Upper lobe of left lung (tissue), 4 donors: ENCODE measurements around the gene OR6B1.

Experiments used
- POLR2AphosphoS5 ChIP-seq, 2 donors: sonication (generic); formaldehyde crosslinking; IDR thresholded peaks; one replicate each; pipeline ENCODE4 v1.5.1; 2017; ENCODE audit warnings: antibody characterized with exemption in 2 of 2
- TF ChIP-seq, protein P1 (sequence below), 6 experiments: fragments of 450-650 bp in 4 of 6; fragments of 200-600 bp in 2 of 6; sonication (generic) in 2 of 6; IDR thresholded peaks; one replicate each; pipeline ENCODE4 v1.5.1; 2016 to 2019; ENCODE audit warnings: antibody characterized with exemption in 6 of 6

DNA sequence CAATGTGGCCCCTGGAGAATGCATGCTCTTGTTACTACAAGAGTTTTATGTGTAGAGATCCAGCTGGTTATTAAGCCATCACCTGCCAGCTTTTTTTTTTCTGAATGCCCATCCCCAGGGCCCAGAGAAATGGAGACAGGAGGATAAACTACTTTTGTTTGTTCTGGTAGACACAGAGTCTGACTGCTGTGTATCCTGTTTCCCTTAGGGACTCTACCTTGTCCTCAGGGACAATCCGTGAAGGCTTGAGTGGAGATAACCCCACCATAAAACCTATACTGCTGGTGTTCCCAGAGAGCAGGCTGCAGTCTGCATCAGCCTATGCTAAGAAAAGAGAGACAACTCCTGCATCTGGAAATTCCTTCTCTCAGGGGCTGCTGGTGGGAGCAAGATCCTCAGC, 48.5 kb downstream of the OR6B1 start, which contains the start of gene OR2A5:
- TF ChIP-seq, protein P1, sequence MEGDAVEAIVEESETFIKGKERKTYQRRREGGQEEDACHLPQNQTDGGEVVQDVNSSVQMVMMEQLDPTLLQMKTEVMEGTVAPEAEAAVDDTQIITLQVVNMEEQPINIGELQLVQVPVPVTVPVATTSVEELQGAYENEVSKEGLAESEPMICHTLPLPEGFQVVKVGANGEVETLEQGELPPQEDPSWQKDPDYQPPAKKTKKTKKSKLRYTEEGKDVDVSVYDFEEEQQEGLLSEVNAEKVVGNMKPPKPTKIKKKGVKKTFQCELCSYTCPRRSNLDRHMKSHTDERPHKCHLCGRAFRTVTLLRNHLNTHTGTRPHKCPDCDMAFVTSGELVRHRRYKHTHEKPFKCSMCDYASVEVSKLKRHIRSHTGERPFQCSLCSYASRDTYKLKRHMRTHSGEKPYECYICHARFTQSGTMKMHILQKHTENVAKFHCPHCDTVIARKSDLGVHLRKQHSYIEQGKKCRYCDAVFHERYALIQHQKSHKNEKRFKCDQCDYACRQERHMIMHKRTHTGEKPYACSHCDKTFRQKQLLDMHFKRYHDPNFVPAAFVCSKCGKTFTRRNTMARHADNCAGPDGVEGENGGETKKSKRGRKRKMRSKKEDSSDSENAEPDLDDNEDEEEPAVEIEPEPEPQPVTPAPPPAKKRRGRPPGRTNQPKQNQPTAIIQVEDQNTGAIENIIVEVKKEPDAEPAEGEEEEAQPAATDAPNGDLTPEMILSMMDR (IDR thresholded peaks at IDR 0.05): no peak
- no peak for TF ChIP-seq POLR2AphosphoS5 (IDR thresholded peaks at IDR 0.05)
